GM23248 (cell line): Measurements from ENCODE around the gene INPPL1. TPM values are rescaled to one million over a fixed set of nuclear protein-coding genes. Genes with fewer than 3 reads are reported as not detected.

ENCODE experiments used
- DNase-seq: peaks from one replicate; pipeline ENCODE4 v3.0.0-alpha.2; 2015
- H2AFZ ChIP-seq: fragments of 200-600 bp; sonication (generic); 2 replicates; pipeline ENCODE4 v1.6.1; 2016; ENCODE audit warnings: antibody characterized with exemption
- H3F3A ChIP-seq: fragments of 200-600 bp; sonication (generic); 2 replicates; pipeline ENCODE4 v1.6.1; 2016; ENCODE audit warnings: mild to moderate bottlenecking, antibody characterized with exemption, mixed run types; ENCODE audit not compliant: insufficient read depth
- H3K27ac ChIP-seq: fragments of 200-600 bp; sonication (generic); 2 replicates; pipeline ENCODE4 v1.5.1; 2016; ENCODE audit warnings: mild to moderate bottlenecking
- H3K27me3 ChIP-seq: fragments of 200-600 bp; sonication (generic); replicated peaks from 2 replicates; pipeline ENCODE4 v1.6.1; 2016; ENCODE audit warnings: mild to moderate bottlenecking; ENCODE audit not compliant: insufficient read depth
- H3K36me3 ChIP-seq: fragments of 200-600 bp; sonication (generic); 2 replicates; pipeline ENCODE4 v1.6.1; 2016; ENCODE audit warnings: low read depth, mild to moderate bottlenecking
- H3K4me1 ChIP-seq: fragments of 200-600 bp; sonication (generic); 2 replicates; pipeline ENCODE4 v1.6.1; 2016; ENCODE audit warnings: mild to moderate bottlenecking; ENCODE audit not compliant: insufficient read depth
- H3K4me2 ChIP-seq: fragments of 200-600 bp; sonication (generic); one replicate; pipeline ENCODE4 v1.6.1; 2016; ENCODE audit warnings: mild to moderate bottlenecking; ENCODE audit not compliant: unreplicated experiment
- H3K4me3 ChIP-seq: fragments of 200-600 bp; sonication (generic); 2 replicates; pipeline ENCODE4 v1.5.1; 2016; ENCODE audit warnings: mild to moderate bottlenecking
- H3K79me2 ChIP-seq: fragments of 200-600 bp; sonication (generic); 2 replicates; pipeline ENCODE4 v1.6.1; 2016; ENCODE audit warnings: mild to moderate bottlenecking; ENCODE audit not compliant: insufficient read depth
- H3K9ac ChIP-seq: fragments of 200-600 bp; sonication (generic); 2 replicates; pipeline ENCODE4 v1.6.1; 2016; ENCODE audit warnings: mild to moderate bottlenecking
- H3K9me2 ChIP-seq: fragments of 200-600 bp; sonication (generic); 2 replicates; pipeline ENCODE4 v1.6.1; 2016; ENCODE audit warnings: mixed run types, mild to moderate bottlenecking, moderate library complexity; ENCODE audit not compliant: insufficient read depth
- H3K9me3 ChIP-seq: fragments of 200-600 bp; sonication (generic); one replicate; pipeline ENCODE4 v1.6.1; 2017; ENCODE audit warnings: low read depth
- H4K20me1 ChIP-seq: fragments of 200-600 bp; sonication (generic); 2 replicates; pipeline ENCODE4 v1.6.0; 2016; ENCODE audit not compliant: insufficient read depth
- EZH2 ChIP-seq: fragments of 200-600 bp; sonication (generic); IDR thresholded peaks from 2 replicates; pipeline ENCODE4 v1.6.1; 2018; ENCODE audit warnings: antibody characterized with exemption, mild to moderate bottlenecking; ENCODE audit not compliant: insufficient read depth, poor library complexity, severe bottlenecking
- EZH2phosphoT487 ChIP-seq: fragments of 200-600 bp; sonication (generic); IDR thresholded peaks from 2 replicates; pipeline ENCODE4 v1.6.1; 2018; ENCODE audit warnings: antibody characterized with exemption, moderate library complexity, mild to moderate bottlenecking, low read depth; ENCODE audit not compliant: insufficient read depth
- WGBS, 2 experiments: methylation state at CpG; one replicate each; pipeline ENCODE4 v1.1.6; 2015 to 2017; ENCODE audit warnings: low lambda C conversion rate in 2 of 2, low coverage in 1 of 2; ENCODE audit errors: missing lambda C conversion rate in 2 of 2; 5-methylcytosine and 5-hydroxymethylcytosine counted together
- in situ Hi-C: fragments of 300-500 bp; cut with MboI; formaldehyde crosslinking; loops from 2 replicates; pipeline ENCODE4 v1.15.0; 2020
- polyA plus RNA-seq: library from polyadenylated mRNA; unstranded; fragments of >200 nt; fragmentation: Nextera tagmentation; extraction: Ambion mirVana; gene quantifications from 2 replicates; pipeline ENCODE4 v1.2.1, GENCODE V29; 2016
- total RNA-seq: library from RNA; depleted of rRNA; stranded (reverse); fragments of >200 nt; shearing (Covaris generic); gene quantifications from 2 replicates; pipeline ENCODE4 v1.2.3, GENCODE V29; 2014

The INPPL1 gene
- total and polyA plus RNA-seq, 2 experiments from 2014 or later: 28.4 to 68.0 TPM

GRCh38 chr11:72271980-72272379, 47.4 kb downstream of the INPPL1 start:
- Histone ChIP-seq H4K20me1 (no peaks in the 10 kb centered on the region), H3K27me3 (peaks cover 18% of the 10 kb centered on the region; the same call in 1 of the 2 replicates), H3K4me1 (no peaks in the 10 kb centered on the region), H3K9ac (no peak overlapping the region), H3K79me2 (no peaks in the 10 kb centered on the region), H3K9me3 (no peaks in the 10 kb centered on the region), H3K4me3 (no peak overlapping the region), H2AFZ (no peak overlapping the region), H3K36me3 (no peaks in the 10 kb centered on the region), H3K9me2 (no peaks in the 10 kb centered on the region), H3F3A (no peaks in the 10 kb centered on the region), H3K4me2 (no peak overlapping the region), H3K27ac (no peak overlapping the region)
- in situ Hi-C loops: no loop called here
- WGBS, 2 experiments: 9 to 25% methylated on average over 1 of the region's 1 CpG
- no peak for DNase-seq
- TF ChIP-seq EZH2: no peak
- TF ChIP-seq EZH2phosphoT487: no peak

DNA sequence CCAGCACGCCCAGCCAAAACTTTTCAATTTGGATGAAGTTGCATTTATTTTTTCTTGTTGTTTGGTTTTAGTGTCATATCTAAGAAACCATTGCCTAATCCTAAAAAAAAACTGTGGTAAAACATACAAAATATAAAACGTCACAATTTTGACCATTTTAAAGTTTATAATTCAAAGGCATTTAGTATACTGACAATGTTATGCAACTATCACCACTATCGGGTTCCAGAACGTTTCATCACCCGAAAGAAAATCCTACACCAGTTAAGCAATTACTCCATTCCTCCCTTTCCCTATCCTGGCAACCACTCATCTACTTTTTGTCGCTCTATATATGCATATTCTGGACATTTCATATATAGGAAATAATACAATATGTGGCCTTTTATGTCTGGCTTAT, 49.9 kb downstream of the INPPL1 start:
- TF ChIP-seq EZH2phosphoT487 (no peak), EZH2 (no peak)
- no peak overlapping the region for H3K4me3 ChIP-seq
- no peaks in the 10 kb centered on the region for H3K9me2 ChIP-seq
- no peak overlapping the region for H3K27ac ChIP-seq
- H2AFZ ChIP-seq: no peak overlapping the region
- H3F3A ChIP-seq: peaks cover 12% of the 10 kb centered on the region
- H3K79me2 ChIP-seq: no peaks in the 10 kb centered on the region
- no peak for DNase-seq
- H4K20me1 ChIP-seq: no peaks in the 10 kb centered on the region
- H3K36me3 ChIP-seq: no peaks in the 10 kb centered on the region
- peaks cover 9% of the 10 kb centered on the region for H3K4me1 ChIP-seq
- WGBS, 2 experiments: 75 to 76% methylated on average over 6 of the region's 6 CpGs
- peaks cover 12% of the 10 kb centered on the region; the same call in 1 of the 2 replicates for H3K27me3 ChIP-seq
- in situ Hi-C loops: no loop called here
- no peak overlapping the region for H3K9ac ChIP-seq
- no peaks in the 10 kb centered on the region for H3K9me3 ChIP-seq
- no peak overlapping the region for H3K4me2 ChIP-seq

- Histone ChIP-seq H3K27ac (peak overlapping the region; percentile 23; the same call in 1 of the 2 replicates), H2AFZ (no peak overlapping the region), H3K4me2 (peak overlapping the region; percentile 19), H3F3A (peaks cover 18% of the 10 kb centered on the region), H3K4me3 (no peak overlapping the region), H3K9me3 (no peaks in the 10 kb centered on the region), H3K36me3 (no peaks in the 10 kb centered on the region), H3K4me1 (peaks cover 12% of the 10 kb centered on the region), H3K9ac (no peak overlapping the region), H3K79me2 (no peaks in the 10 kb centered on the region), H4K20me1 (no peaks in the 10 kb centered on the region), H3K9me2 (no peaks in the 10 kb centered on the region), H3K27me3 (0 out of 2 replicates have a peak, but pooled peaks cover 6% of the 10 kb centered on the region)
- peak; percentile 58 for DNase-seq
- in situ Hi-C loops: no loop called here
- no peak for TF ChIP-seq EZH2
- TF ChIP-seq EZH2phosphoT487: no peak
These were observed 54.3 kb downstream of the INPPL1 start for GRCh38 chr11:72278905-72279304.

DNA sequence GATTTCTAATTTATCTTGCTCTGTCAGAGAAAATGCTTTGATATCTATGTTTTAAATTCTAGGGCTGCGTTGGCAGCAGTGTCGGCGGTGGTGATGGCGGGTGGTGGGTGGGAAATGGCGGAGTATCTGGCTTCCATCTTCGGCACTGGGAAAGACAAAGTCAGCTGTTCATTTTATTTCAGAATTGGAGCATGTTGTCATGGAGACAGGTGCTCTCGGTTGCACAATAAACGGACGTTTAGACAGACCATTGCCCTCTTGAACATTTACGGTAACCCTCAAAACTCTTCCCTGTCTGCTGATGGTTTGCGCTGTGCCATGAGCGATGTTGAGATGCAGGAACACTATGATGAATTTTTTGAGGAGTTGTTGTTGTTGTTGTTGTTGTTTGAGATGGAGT, 55.5 kb downstream of the INPPL1 start:
- Histone ChIP-seq H3K4me3 (no peak overlapping the region), H3K79me2 (no peaks in the 10 kb centered on the region), H3F3A (peaks cover 18% of the 10 kb centered on the region), H3K4me1 (peaks cover 12% of the 10 kb centered on the region), H3K27ac (no peak overlapping the region), H3K9me3 (no peaks in the 10 kb centered on the region), H3K27me3 (0 out of 2 replicates have a peak, but pooled peaks cover 6% of the 10 kb centered on the region), H3K9ac (no peak overlapping the region), H2AFZ (no peak overlapping the region), H4K20me1 (no peaks in the 10 kb centered on the region), H3K36me3 (no peaks in the 10 kb centered on the region), H3K9me2 (no peaks in the 10 kb centered on the region), H3K4me2 (no peak overlapping the region)
- WGBS, 2 experiments: 70 to 77% methylated on average over 11 to 12 of the region's 12 CpGs
- no peak for TF ChIP-seq EZH2
- TF ChIP-seq EZH2phosphoT487: no peak
- in situ Hi-C loops: no loop called here
- no peak for DNase-seq

DNA sequence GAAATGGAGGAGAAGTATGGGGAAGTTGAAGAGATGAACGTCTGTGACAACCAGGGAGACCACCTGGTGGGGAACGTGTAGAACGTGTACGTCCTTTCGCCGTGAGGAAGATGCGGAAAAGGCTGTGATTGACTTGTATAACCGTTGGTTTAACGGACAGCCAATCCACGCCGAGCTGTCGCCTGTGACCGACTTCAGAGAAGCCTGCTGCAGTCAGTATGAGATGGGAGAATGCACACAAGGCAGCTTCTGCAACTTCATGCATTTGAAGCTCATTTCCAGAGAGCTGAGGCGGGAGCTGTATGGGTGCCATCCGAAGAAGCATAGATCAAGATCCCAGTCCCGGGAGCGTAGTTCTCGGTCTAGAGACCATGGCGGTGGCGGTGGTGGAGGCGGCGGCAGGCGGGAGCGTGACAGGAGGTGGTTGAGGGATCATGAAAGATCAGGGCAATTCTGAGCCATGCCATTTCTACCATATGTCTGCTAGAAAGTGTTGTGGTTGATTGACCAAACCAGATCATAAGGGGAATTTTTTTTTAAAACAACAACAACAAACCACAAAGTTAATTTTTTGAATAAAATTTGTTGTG, 56.3 kb downstream of the INPPL1 start:
- Histone ChIP-seq H2AFZ (no peak overlapping the region), H3K27me3 (0 out of 2 replicates have a peak, but pooled peaks cover 6% of the 10 kb centered on the region), H4K20me1 (no peaks in the 10 kb centered on the region), H3K79me2 (no peaks in the 10 kb centered on the region), H3F3A (peaks cover 18% of the 10 kb centered on the region), H3K9me3 (no peaks in the 10 kb centered on the region), H3K36me3 (no peaks in the 10 kb centered on the region), H3K4me1 (peaks cover 12% of the 10 kb centered on the region), H3K9me2 (no peaks in the 10 kb centered on the region), H3K9ac (no peak overlapping the region), H3K4me3 (no peak overlapping the region), H3K27ac (no peak overlapping the region), H3K4me2 (no peak overlapping the region)
- no peak for DNase-seq
- in situ Hi-C loops: no loop called here
- no peak for TF ChIP-seq EZH2
- no peak for TF ChIP-seq EZH2phosphoT487
- WGBS, 2 experiments: 91 to 94% methylated on average over 24 of the region's 24 CpGs
